WTC11 (cell line): ENCODE results near the gene MYO16. TPM values are rescaled to one million over a fixed set of nuclear protein-coding genes. Genes with fewer than 3 reads are reported as not detected.

Experiments used
- ATAC-seq: fragments of 200-7000 bp; cut with Tn5 transposase; 2 replicates; pipeline ENCODE4 v1.10.0; 2021; ENCODE audit warnings: mild to moderate bottlenecking, moderate library complexity
- CTCF ChIA-PET: fragments of 300-600 bp; sonication (Branson Sonifier 250); formaldehyde crosslinking; loops from one replicate; lab custom pipeline; 2021; ENCODE audit warnings: antibody characterized with exemption; lab: Charles Lee
- POLR2A ChIA-PET: fragments of 350-600 bp; sonication (Branson Sonifier 250); formaldehyde crosslinking; loops from one replicate; lab custom pipeline; 2021; ENCODE audit warnings: antibody characterized with exemption; lab: Charles Lee
- DNase-seq: peaks from one replicate; pipeline ENCODE4 v3.0.0; 2021; ENCODE audit warnings: low spot score
- H3K27ac Mint-ChIP-seq: 2 replicates; pipeline ENCODE4 v1.8.0; 2021; ENCODE audit warnings: mixed read lengths
- H3K27me3 Mint-ChIP-seq: 2 replicates; pipeline ENCODE4 v1.8.0; 2021; ENCODE audit warnings: low read depth, mild to moderate bottlenecking, moderate library complexity, mixed read lengths
- H3K36me3 Mint-ChIP-seq: 2 replicates; pipeline ENCODE4 v1.8.0; 2021; ENCODE audit warnings: mixed read lengths
- H3K4me1 Mint-ChIP-seq: 2 replicates; pipeline ENCODE4 v1.8.0; 2022; ENCODE audit warnings: mixed read lengths
- H3K4me3 Mint-ChIP-seq: 2 replicates; pipeline ENCODE4 v1.8.0; 2021; ENCODE audit warnings: mild to moderate bottlenecking, moderate library complexity, mixed read lengths
- H3K9me3 Mint-ChIP-seq: 2 replicates; pipeline ENCODE4 v1.8.0; 2021; ENCODE audit warnings: mixed read lengths
- AR ChIP-seq: fragments of 250-450 bp; sonication (Bioruptor Pico); IDR thresholded peaks from 2 replicates; pipeline ENCODE4 v1.9.0; 2021; ENCODE audit warnings: mild to moderate bottlenecking
- CBFB ChIP-seq: sonication (generic); formaldehyde crosslinking; IDR thresholded peaks from 2 replicates; pipeline ENCODE4 v1.8.1; 2022; ENCODE audit warnings: mild to moderate bottlenecking, low read depth, missing genetic modification reagents
- CREB1 ChIP-seq: sonication (generic); formaldehyde crosslinking; IDR thresholded peaks from 2 replicates; pipeline ENCODE4 v1.8.0; 2023; ENCODE audit warnings: mild to moderate bottlenecking, missing genetic modification reagents
- CREM ChIP-seq: sonication (generic); formaldehyde crosslinking; IDR thresholded peaks from 2 replicates; pipeline ENCODE4 v1.8.1; 2022; ENCODE audit warnings: mild to moderate bottlenecking, missing genetic modification reagents, moderate library complexity
- FOXK1 ChIP-seq: sonication (generic); formaldehyde crosslinking; IDR thresholded peaks from 2 replicates; pipeline ENCODE4 v1.8.0; 2022; ENCODE audit warnings: mild to moderate bottlenecking, moderate library complexity, missing genetic modification reagents
- HMGXB4 ChIP-seq: sonication (generic); formaldehyde crosslinking; IDR thresholded peaks from 2 replicates; pipeline ENCODE4 v1.8.1; 2023; ENCODE audit warnings: mild to moderate bottlenecking, moderate library complexity, missing genetic modification reagents
- JAZF1 ChIP-seq: fragments of 250-450 bp; sonication (Bioruptor Pico); IDR thresholded peaks from 2 replicates; pipeline ENCODE4 v1.9.0; 2021; ENCODE audit warnings: moderate library complexity, mild to moderate bottlenecking, inconsistent platforms
- MYBL2 ChIP-seq: sonication (generic); formaldehyde crosslinking; IDR thresholded peaks from 2 replicates; pipeline ENCODE4 v1.8.1; 2023; ENCODE audit warnings: mild to moderate bottlenecking, moderate library complexity, missing genetic modification reagents
- NR2C2 ChIP-seq: sonication (generic); formaldehyde crosslinking; IDR thresholded peaks from 2 replicates; pipeline ENCODE4 v1.8.0; 2022; ENCODE audit warnings: mild to moderate bottlenecking, missing genetic modification reagents
- NR3C1 ChIP-seq: sonication (generic); formaldehyde crosslinking; conservative IDR thresholded peaks from 2 replicates; pipeline ENCODE4 v1.8.1; 2023; ENCODE audit warnings: low read depth, mild to moderate bottlenecking, missing genetic modification reagents
- OVOL2 ChIP-seq: fragments of 250-450 bp; sonication (Bioruptor Pico); IDR thresholded peaks from 2 replicates; pipeline ENCODE4 v1.9.0; 2021; ENCODE audit warnings: mild to moderate bottlenecking, borderline replicate concordance
- RORB ChIP-seq: fragments of 250-450 bp; sonication (Bioruptor Pico); IDR thresholded peaks from 2 replicates; pipeline ENCODE4 v1.9.0; 2021; ENCODE audit warnings: mild to moderate bottlenecking
- SMAD3 ChIP-seq: sonication (generic); formaldehyde crosslinking; IDR thresholded peaks from 2 replicates; pipeline ENCODE4 v1.8.0; 2022; ENCODE audit warnings: missing genetic modification reagents, mild to moderate bottlenecking, borderline replicate concordance
- STAT6 ChIP-seq: sonication (generic); formaldehyde crosslinking; conservative IDR thresholded peaks from 2 replicates; pipeline ENCODE4 v1.8.1; 2023; ENCODE audit warnings: mild to moderate bottlenecking, low read depth, missing genetic modification reagents, moderate library complexity
- TEAD1 ChIP-seq: sonication (generic); formaldehyde crosslinking; IDR thresholded peaks from 2 replicates; pipeline ENCODE4 v1.8.0; 2022; ENCODE audit warnings: mild to moderate bottlenecking, missing genetic modification reagents
- TEAD4 ChIP-seq: sonication (generic); formaldehyde crosslinking; IDR thresholded peaks from 2 replicates; pipeline ENCODE4 v1.8.0; 2022; ENCODE audit warnings: mild to moderate bottlenecking, missing genetic modification reagents
- ZNF416 ChIP-seq: fragments of 250-450 bp; sonication (Bioruptor Pico); IDR thresholded peaks from 2 replicates; pipeline ENCODE4 v1.9.0; 2021; ENCODE audit warnings: mild to moderate bottlenecking, inconsistent platforms
- total RNA-seq: library from RNA; stranded (reverse); gene quantifications from 3 replicates; pipeline ENCODE4 v1.2.3, GENCODE V29; 2021
- TF ChIP-seq, protein P1 (sequence below): sonication (generic); formaldehyde crosslinking; IDR thresholded peaks from 2 replicates; pipeline ENCODE4 v1.8.0; 2022; ENCODE audit warnings: mild to moderate bottlenecking, missing genetic modification reagents
- TF ChIP-seq, protein P2 (sequence below): sonication (generic); formaldehyde crosslinking; IDR thresholded peaks from 2 replicates; pipeline ENCODE4 v1.8.1; 2022; ENCODE audit warnings: low read depth, mild to moderate bottlenecking, moderate library complexity, missing genetic modification reagents, borderline replicate concordance
- TF ChIP-seq, protein P3 (sequence below): fragments of 250-450 bp; sonication (Bioruptor Pico); conservative IDR thresholded peaks from 2 replicates; pipeline ENCODE4 v1.9.0; 2021; ENCODE audit warnings: mild to moderate bottlenecking
- TF ChIP-seq, protein P4 (sequence below): fragments of 250-450 bp; sonication (Bioruptor Pico); IDR thresholded peaks from 2 replicates; pipeline ENCODE4 v1.8.0; 2021; ENCODE audit warnings: mild to moderate bottlenecking

MYO16 gene
- total RNA-seq, 1 experiment from 2014 or later, result 0.09 TPM

DNA sequence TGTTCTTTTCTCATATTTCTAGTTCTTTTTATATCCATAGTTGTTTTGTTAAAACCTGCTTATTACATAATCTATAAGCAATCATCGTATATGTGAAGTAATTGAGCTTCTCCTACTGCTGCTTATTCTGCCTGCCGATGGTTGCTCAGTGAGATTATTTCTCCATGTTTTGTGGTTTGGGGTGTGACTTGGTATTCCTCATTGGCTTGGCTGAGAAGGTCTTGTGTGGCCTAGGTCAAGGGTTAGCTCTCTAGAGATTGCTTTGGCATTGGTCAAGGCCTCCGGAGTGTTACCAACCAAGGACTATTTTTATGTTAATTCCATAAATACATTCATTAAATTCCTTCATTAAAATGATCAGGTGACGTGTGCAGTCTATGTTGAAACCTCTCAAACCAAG is 302.8 kb downstream of the MYO16 start:
- ChIA-PET POLR2A (no interaction called here), CTCF (no interaction called here)
- H3K27me3 Mint-ChIP-seq, result no peaks in the 10 kb centered on the region
- peaks cover 6% of the 10 kb centered on the region for H3K4me1 Mint-ChIP-seq
- H3K4me3 Mint-ChIP-seq, result no peak overlapping the region
- DNase-seq, result no peak
- H3K27ac Mint-ChIP-seq, result no peak overlapping the region
- TF ChIP-seq NR2C2 (CRISPR knock-in tag) (no peak), MYBL2 (CRISPR knock-in tag) (no peak), CREB1 (CRISPR knock-in tag) (no peak), FOXK1 (CRISPR knock-in tag) (no peak), SMAD3 (CRISPR knock-in tag) (no peak), ZNF416 (CRISPR knock-in tag) (no peak), TEAD4 (CRISPR knock-in tag) (no peak), NR3C1 (no peak)
- TF ChIP-seq, protein P1, sequence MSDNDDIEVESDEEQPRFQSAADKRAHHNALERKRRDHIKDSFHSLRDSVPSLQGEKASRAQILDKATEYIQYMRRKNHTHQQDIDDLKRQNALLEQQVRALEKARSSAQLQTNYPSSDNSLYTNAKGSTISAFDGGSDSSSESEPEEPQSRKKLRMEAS (CRISPR knock-in tag), result no peak
- ATAC-seq, result no peak
- no peaks in the 10 kb centered on the region for H3K36me3 Mint-ChIP-seq
- peaks cover 10% of the 10 kb centered on the region for H3K9me3 Mint-ChIP-seq

DNA sequence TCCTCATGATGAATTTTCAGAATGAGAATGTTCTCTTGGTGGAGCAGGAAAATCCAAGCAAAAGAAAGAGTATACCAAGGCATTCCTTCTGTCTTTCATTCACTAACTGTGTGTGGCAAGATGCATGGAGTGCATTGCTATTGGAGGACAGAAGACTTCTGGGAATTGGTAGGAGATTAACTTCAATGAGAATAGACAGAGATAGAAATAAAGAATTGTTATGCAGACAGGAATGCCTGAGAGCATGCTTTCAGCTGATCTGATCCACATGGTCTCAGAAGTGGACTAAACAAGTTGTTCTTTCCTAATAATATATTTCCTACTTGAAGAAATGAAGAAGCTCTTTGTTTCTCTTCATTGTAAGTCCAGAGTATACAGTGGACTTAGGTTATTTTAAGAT is 303.6 kb downstream of the MYO16 start:
- no peak overlapping the region for H3K4me3 Mint-ChIP-seq
- ATAC-seq (no peak), DNase-seq (no peak)
- ChIA-PET CTCF (no interaction called here), POLR2A (no interaction called here)
- no peak overlapping the region for H3K27ac Mint-ChIP-seq
- H3K36me3 Mint-ChIP-seq, result no peaks in the 10 kb centered on the region
- H3K9me3 Mint-ChIP-seq, result peaks cover 10% of the 10 kb centered on the region
- peaks cover 6% of the 10 kb centered on the region for H3K4me1 Mint-ChIP-seq
- no peaks in the 10 kb centered on the region for H3K27me3 Mint-ChIP-seq
- no peak for TF ChIP-seq AR (CRISPR knock-in tag)
- no peak for TF ChIP-seq NR3C1
- no peak for TF ChIP-seq CREM (CRISPR knock-in tag)
- no peak for TF ChIP-seq TEAD4 (CRISPR knock-in tag)
- no peak for TF ChIP-seq JAZF1 (CRISPR knock-in tag)
- no peak for TF ChIP-seq TEAD1 (CRISPR knock-in tag)
- TF ChIP-seq CBFB (CRISPR knock-in tag), result no peak
- TF ChIP-seq, protein P2, sequence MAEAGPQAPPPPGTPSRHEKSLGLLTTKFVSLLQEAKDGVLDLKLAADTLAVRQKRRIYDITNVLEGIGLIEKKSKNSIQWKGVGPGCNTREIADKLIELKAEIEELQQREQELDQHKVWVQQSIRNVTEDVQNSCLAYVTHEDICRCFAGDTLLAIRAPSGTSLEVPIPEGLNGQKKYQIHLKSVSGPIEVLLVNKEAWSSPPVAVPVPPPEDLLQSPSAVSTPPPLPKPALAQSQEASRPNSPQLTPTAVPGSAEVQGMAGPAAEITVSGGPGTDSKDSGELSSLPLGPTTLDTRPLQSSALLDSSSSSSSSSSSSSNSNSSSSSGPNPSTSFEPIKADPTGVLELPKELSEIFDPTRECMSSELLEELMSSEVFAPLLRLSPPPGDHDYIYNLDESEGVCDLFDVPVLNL (CRISPR knock-in tag), result no peak
- TF ChIP-seq OVOL2 (CRISPR knock-in tag), result no peak
- TF ChIP-seq, protein P3, sequence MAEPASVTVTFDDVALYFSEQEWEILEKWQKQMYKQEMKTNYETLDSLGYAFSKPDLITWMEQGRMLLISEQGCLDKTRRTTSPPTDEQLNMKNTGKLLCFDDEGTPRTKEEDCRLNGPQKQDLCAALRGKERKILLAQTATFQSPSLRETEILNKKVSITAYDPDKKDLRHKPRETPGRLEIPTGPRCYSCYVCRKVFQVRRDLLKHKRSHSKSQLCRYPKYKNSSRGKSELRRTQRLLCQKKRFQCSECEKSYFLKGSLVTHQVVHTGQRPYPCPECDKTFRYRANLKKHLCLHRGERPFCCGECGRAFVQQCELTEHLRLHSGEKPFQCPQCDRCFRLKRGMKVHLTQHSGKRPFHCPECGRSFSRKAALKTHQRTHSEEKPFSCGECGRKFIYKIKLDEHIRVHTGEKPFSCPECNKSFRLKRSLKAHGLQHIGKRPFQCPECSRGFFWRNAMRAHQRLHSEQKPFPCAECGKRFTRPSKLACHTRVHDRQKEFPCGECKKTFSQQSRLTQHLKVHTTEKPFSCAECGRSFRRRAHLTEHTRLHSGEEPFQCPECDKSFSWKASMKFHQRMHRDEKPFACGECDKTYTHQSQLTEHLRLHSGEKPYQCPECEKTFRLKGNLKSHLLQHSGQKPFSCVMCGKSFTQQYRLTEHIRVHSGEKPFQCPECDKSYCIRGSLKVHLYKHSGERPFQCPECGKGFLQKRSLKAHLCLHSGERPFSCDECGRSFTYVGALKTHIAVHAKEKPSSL (CRISPR knock-in tag), result no peak
- no peak for TF ChIP-seq HMGXB4
- TF ChIP-seq RORB, result no peak
- TF ChIP-seq STAT6 (CRISPR knock-in tag), result no peak
- TF ChIP-seq, protein P4, sequence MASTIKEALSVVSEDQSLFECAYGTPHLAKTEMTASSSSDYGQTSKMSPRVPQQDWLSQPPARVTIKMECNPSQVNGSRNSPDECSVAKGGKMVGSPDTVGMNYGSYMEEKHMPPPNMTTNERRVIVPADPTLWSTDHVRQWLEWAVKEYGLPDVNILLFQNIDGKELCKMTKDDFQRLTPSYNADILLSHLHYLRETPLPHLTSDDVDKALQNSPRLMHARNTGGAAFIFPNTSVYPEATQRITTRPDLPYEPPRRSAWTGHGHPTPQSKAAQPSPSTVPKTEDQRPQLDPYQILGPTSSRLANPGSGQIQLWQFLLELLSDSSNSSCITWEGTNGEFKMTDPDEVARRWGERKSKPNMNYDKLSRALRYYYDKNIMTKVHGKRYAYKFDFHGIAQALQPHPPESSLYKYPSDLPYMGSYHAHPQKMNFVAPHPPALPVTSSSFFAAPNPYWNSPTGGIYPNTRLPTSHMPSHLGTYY (CRISPR knock-in tag), result no peak
